ENCODE data around the gene ROR1.
"Not testable (repeated sequence)": the region's sequence is repeated elsewhere in the genome, so short reads cannot be mapped to it uniquely, and the experiment has no call there.

The ROR1 gene

GRCh38 chr1:63812071-63812700, 38.4 kb downstream of the ROR1 start:
- Histone ChIP-seq H3K36me3 (replicated peaks) (no peaks in the 10 kb centered on the region), H3K9me3 (no peaks in the 10 kb centered on the region), H3K4me1 (no peaks in the 10 kb centered on the region), H3K27me3 (ENCODE audit: low read depth) (no peaks in the 10 kb centered on the region), H3K4me3 (no peak overlapping the region)
- in situ Hi-C loops (cut with MboI; ENCODE audit: low sequenced_read_pairs): no loop called here
- no peak for DNase-seq (ENCODE audit: low spot score in 2 of 2)

DNA sequence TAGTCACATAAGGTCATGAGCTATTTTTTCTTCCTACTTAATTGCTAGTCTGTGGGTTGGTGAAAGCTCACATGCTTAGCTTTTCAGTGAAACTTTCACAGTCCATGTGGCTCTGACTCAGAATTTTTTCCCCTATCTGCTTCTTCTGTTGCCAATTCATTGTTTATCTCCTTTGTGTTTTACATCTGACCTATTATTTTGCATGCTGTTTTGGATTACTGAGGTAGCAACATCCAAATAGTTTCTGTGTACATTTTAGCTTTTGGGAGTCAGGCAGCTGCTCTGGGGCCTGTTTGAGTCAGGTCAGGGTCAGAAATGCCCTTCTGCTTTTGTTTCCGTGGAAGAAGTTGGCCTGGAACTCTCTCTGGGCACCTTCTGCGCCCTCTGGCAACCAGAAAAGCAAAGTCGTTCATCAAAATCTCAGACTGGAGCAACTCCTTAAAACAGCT, 40.0 kb downstream of the ROR1 start:
- in situ Hi-C loops (cut with MboI; ENCODE audit: low sequenced_read_pairs): no loop called here

GRCh38 chr1:63816217-63816815, 42.5 kb downstream of the ROR1 start:
- H3K4me1 ChIP-seq; H3K27me3 ChIP-seq (ENCODE audit: low read depth); in situ Hi-C loops (cut with MboI; ENCODE audit: low sequenced_read_pairs); DNase-seq (ENCODE audit: low spot score in 2 of 2); H3K4me3 ChIP-seq; H3K9me3 ChIP-seq; H3K36me3 ChIP-seq (replicated peaks): not testable (repeated sequence)

More for the DNA sequence above, 40.0 kb downstream of the ROR1 start:
- no peak overlapping the region for H3K4me3 ChIP-seq
- no peaks in the 10 kb centered on the region for H3K27me3 ChIP-seq (ENCODE audit: low read depth)
- no peak for DNase-seq (ENCODE audit: low spot score in 2 of 2)
- H3K9me3 ChIP-seq: no peaks in the 10 kb centered on the region
- H3K36me3 ChIP-seq (replicated peaks): no peaks in the 10 kb centered on the region
- no peaks in the 10 kb centered on the region for H3K4me1 ChIP-seq

- Histone ChIP-seq H3K4me3 (no peak overlapping the region), H3K36me3 (replicated peaks) (no peaks in the 10 kb centered on the region), H3K4me1 (no peaks in the 10 kb centered on the region), H3K27me3 (ENCODE audit: low read depth) (no peaks in the 10 kb centered on the region), H3K9me3 (no peaks in the 10 kb centered on the region)
- no peak for DNase-seq (ENCODE audit: low spot score in 2 of 2)
- in situ Hi-C loops (cut with MboI; ENCODE audit: low sequenced_read_pairs): no loop called here
Observed at GRCh38 chr1:63817152-63817667, 43.4 kb downstream of the ROR1 start.

GRCh38 chr1:63817700-63818099, 43.9 kb downstream of the ROR1 start:
- DNase-seq (ENCODE audit: low spot score in 2 of 2): no peak

DNA sequence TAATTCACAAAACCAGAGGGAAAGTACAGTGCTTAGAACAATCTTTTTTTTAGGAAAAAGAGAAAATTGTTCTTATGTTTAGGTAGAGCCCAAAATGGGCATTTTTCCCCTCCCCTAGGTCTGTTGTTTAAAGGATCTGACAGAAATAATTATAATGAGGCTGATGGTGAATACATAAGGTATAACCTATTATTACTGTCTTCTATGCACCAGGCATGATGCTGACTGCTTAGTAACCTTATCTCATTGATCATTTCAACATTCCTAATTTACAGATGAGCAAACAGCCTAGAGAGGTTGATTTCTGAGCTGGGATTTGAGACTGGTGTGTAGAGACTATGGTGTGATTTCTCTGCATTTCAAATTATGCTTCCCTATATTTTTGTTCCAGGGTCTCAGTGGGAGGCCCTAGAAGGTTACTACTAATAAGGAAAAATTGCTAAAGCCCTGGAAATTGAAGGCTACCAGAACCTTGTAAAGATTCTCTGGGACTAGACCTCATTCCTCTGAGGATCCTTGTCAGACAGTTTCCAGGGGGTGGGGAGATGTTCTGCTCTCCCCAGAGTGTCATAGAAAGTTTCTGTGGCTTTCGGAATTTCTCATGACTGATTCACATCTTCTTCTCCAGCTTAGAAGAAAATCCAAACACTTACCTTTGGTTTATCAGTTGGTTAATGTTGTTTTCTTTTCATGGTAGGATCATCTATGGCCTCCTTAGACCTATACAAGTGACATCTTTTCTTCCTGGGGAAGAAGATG, 44.9 kb downstream of the ROR1 start:
- Histone ChIP-seq H3K36me3 (replicated peaks) (no peaks in the 10 kb centered on the region), H3K9me3 (no peaks in the 10 kb centered on the region), H3K4me1 (no peaks in the 10 kb centered on the region), H3K27me3 (ENCODE audit: low read depth) (no peaks in the 10 kb centered on the region), H3K4me3 (no peak overlapping the region)
- DNase-seq (ENCODE audit: low spot score in 2 of 2): no peak
- in situ Hi-C loops (cut with MboI; ENCODE audit: low sequenced_read_pairs): no loop called here

More at GRCh38 chr1:63817700-63818099, 43.9 kb downstream of the ROR1 start:
- Histone ChIP-seq H3K27me3 (ENCODE audit: low read depth) (no peaks in the 10 kb centered on the region), H3K9me3 (no peaks in the 10 kb centered on the region), H3K4me3 (no peak overlapping the region), H3K36me3 (replicated peaks) (no peaks in the 10 kb centered on the region), H3K4me1 (no peaks in the 10 kb centered on the region)
- in situ Hi-C loops (cut with MboI; ENCODE audit: low sequenced_read_pairs): no loop called here

DNA sequence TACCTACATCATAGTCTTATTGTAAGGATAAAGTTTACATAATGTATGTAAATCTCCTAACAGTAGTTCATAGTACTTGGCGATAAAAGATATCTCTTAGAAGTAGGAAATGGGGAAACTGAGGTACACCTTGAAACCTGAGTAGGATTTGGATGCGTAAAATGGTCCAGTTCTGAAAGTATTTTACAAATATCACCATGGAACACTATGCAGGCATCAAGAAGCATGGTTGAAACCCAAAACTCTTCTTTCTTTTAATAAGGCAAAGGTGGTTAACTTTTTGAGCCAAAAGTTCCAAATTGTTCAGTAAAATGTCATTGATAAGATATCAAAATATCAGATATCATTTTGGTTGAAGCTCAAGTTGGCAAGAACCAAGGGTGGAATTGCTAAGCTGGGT, 46.0 kb downstream of the ROR1 start:
- no peak for DNase-seq (ENCODE audit: low spot score in 2 of 2)
- Histone ChIP-seq H3K4me3 (no peak overlapping the region), H3K36me3 (replicated peaks) (no peaks in the 10 kb centered on the region), H3K4me1 (no peaks in the 10 kb centered on the region), H3K27me3 (ENCODE audit: low read depth) (no peaks in the 10 kb centered on the region), H3K9me3 (no peaks in the 10 kb centered on the region)
- in situ Hi-C loops (cut with MboI; ENCODE audit: low sequenced_read_pairs): no loop called here

DNA sequence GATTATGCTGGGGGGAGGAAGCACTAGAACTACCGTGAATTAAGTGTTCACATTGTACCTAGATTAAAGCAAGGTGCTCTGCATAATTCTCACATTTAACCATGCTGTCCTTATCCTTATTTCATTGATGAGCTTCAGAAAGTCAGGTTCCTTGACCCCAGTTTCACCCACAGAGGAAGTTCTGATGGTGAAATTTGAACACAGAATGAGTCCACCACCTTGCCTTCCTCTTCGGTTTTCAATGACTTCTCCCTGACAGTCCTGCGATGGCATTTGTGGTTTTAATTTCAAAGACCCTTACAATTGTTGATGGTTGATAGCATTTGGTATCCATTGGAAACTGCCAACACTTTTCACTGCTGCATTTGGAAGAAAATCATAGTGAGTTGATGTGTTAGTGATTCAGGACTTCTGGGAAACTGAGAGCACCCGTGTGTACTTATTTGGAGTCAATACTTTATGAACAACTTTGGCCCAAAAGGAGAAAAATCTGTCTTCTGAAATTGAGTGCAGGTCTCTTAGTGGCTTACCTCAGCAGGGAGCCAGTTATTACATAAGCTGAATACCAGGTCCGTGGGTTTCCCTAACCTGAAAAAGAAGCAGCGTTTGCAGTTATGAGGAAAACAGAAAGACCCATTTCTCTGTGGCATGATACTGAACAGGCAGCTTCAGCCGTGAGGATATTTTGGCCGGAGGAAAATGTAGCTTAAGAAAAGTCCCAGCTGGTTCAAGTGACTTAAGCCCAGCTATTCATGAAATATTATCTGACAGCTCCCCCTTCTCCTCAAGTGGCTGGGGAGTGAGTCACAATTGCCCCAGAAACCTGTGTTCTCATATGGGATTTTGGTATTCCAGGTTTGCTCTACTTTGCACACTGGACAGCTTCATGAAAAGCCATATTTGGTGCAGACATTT, 47.5 kb downstream of the ROR1 start:
- H3K27me3 ChIP-seq (ENCODE audit: low read depth): no peaks in the 10 kb centered on the region
- no peaks in the 10 kb centered on the region for H3K4me1 ChIP-seq
- no peak for DNase-seq (ENCODE audit: low spot score in 2 of 2)
- in situ Hi-C loops (cut with MboI; ENCODE audit: low sequenced_read_pairs): no loop called here
- H3K36me3 ChIP-seq (replicated peaks): no peaks in the 10 kb centered on the region
- H3K9me3 ChIP-seq: no peaks in the 10 kb centered on the region
- H3K4me3 ChIP-seq: no peak overlapping the region

- in situ Hi-C loops (cut with MboI; ENCODE audit: low sequenced_read_pairs): no loop called here
- H3K4me1 ChIP-seq: no peaks in the 10 kb centered on the region
- H3K36me3 ChIP-seq (replicated peaks): no peaks in the 10 kb centered on the region
- no peak for DNase-seq (ENCODE audit: low spot score in 2 of 2)
- no peak overlapping the region for H3K4me3 ChIP-seq
- H3K9me3 ChIP-seq: no peaks in the 10 kb centered on the region
- no peaks in the 10 kb centered on the region for H3K27me3 ChIP-seq (ENCODE audit: low read depth)
Observed at GRCh38 chr1:63822540-63822939, 48.7 kb downstream of the ROR1 start.

- in situ Hi-C loops (cut with MboI; ENCODE audit: low sequenced_read_pairs): no loop called here
- DNase-seq (ENCODE audit: low spot score in 2 of 2): no peak
- Histone ChIP-seq H3K4me1 (no peaks in the 10 kb centered on the region), H3K36me3 (replicated peaks) (no peaks in the 10 kb centered on the region), H3K27me3 (ENCODE audit: low read depth) (no peaks in the 10 kb centered on the region), H3K9me3 (no peaks in the 10 kb centered on the region), H3K4me3 (no peak overlapping the region)
Observed at GRCh38 chr1:63824451-63824850, 50.6 kb downstream of the ROR1 start.

- H3K4me3 ChIP-seq: no peak overlapping the region
- in situ Hi-C loops (cut with MboI; ENCODE audit: low sequenced_read_pairs): no loop called here
- no peak for DNase-seq (ENCODE audit: low spot score in 2 of 2)
- no peaks in the 10 kb centered on the region for H3K27me3 ChIP-seq (ENCODE audit: low read depth)
- no peaks in the 10 kb centered on the region for H3K9me3 ChIP-seq
- no peaks in the 10 kb centered on the region for H3K4me1 ChIP-seq
- no peaks in the 10 kb centered on the region for H3K36me3 ChIP-seq (replicated peaks)
Observed at GRCh38 chr1:63825111-63825510, 51.3 kb downstream of the ROR1 start.

DNA sequence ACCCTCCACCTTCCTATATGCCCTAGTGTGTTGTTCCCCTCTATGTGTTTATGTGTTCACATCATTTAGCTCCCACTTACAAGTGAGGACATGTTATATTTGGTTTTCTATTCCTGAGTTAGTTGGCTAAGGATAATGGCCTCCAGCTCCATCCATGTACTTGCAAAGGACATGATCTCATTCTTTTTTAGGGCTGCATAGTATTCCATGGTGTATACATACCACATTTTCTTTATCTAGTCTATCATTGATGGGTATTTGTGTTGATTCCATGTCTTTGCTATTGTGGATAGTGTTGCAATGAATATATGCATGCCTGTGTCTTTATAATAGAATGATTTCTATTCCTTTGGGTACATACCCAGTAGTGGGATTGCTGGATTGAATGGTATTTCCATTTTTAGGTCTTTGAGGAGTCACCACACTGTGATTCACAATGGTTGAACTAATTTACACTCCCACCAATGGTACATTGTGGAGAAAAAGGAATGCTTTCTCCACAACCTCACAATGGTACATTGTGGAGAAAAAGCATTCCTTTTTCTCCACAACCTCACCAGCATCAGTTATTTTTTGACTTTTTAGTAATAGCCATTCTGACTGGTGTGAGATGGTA, 52.5 kb downstream of the ROR1 start:
- in situ Hi-C loops (cut with MboI; ENCODE audit: low sequenced_read_pairs); H3K27me3 ChIP-seq (ENCODE audit: low read depth); H3K4me3 ChIP-seq; H3K4me1 ChIP-seq; DNase-seq (ENCODE audit: low spot score in 2 of 2); H3K36me3 ChIP-seq (replicated peaks); H3K9me3 ChIP-seq: not testable (repeated sequence)

Measured in HAP-1 (cell line).